ENCODE data around the gene CBFA2T2. TPM values are rescaled to one million over a fixed set of nuclear protein-coding genes. Genes with fewer than 3 reads are reported as not detected.

Gene CBFA2T2
- total and polyA plus RNA-seq, 2 of the 4 experiments (the other 2 are of a cell fraction) = 3.8 to 6.2 TPM

GRCh38 chr20:33686100-33686983 lies 196.4 kb downstream of the CBFA2T2 start, which contains the start of gene E2F1 (continued):
- no peak for TF ChIP-seq SMC3 (IDR thresholded peaks at IDR 0.05; ENCODE audit: low read depth, low read length)

- Histone ChIP-seq H3K14ac (replicated peaks; ENCODE audit: low read depth, low read length) (peak overlapping the region; percentile 11; the same call in 1 of the 2 replicates), H3K23ac (ENCODE audit: low read depth, low read length) (no peak overlapping the region), H2AFZ (replicated peaks; ENCODE audit: low read length, poor library complexity) (peak overlapping the region; percentile 93), H3K27me3 (ENCODE audit: control insufficient read depth, insufficient read depth, low read length) (no peaks in the 10 kb centered on the region), H3K36me3 (ENCODE audit: control insufficient read depth, insufficient read depth, low read length) (no peaks in the 10 kb centered on the region), H3K4me1 (ENCODE audit: control insufficient read depth, insufficient read depth, low read length) (peaks cover 9% of the 10 kb centered on the region), H3K9me3 (ENCODE audit: control insufficient read depth, insufficient read depth, low read length) (no peaks in the 10 kb centered on the region), H3K79me1 (ENCODE audit: low read depth in 1 of 2, low read length in 2 of 2) (peaks cover 7 to 27% of the 10 kb centered on the region in 2 experiments; a peak in 2 of 4 replicates), H3K56ac (ENCODE audit: extremely low read depth, insufficient read depth, low read length) (no peak overlapping the region), H2BK5ac (ENCODE audit: low read depth, low read length, poor library complexity, severe bottlenecking) (no peak overlapping the region), H2BK120ac (ENCODE audit: low read depth, low read length) (no peak overlapping the region), H4K8ac (ENCODE audit: low read depth in 2 of 2, low read length in 2 of 2) (peak overlapping the region; percentile 93 to 96), H3K4ac (ENCODE audit: low read depth, low read length) (peak overlapping the region; percentile 61), H3K4me2 (ENCODE audit: low read depth, low read length) (peak overlapping the region; percentile 95; the same call in 1 of the 2 replicates), H3K9me1 (ENCODE audit: insufficient read depth, low read length) (0 out of 2 replicates have a peak, but pooled peaks cover 13% of the 10 kb centered on the region), H2BK15ac (ENCODE audit: low read depth, low read length) (no peak overlapping the region), H3K18ac (ENCODE audit: low read depth, low read length) (no peak overlapping the region), H2BK20ac (ENCODE audit: low read depth, low read length) (no peak overlapping the region), H3K27ac (ENCODE audit: insufficient read depth, low read length) (no peak overlapping the region), H3K4me3 (ENCODE audit: insufficient read depth, low read depth, low read length) (no peak overlapping the region), H2AK5ac (ENCODE audit: low read depth, low read length) (peak overlapping the region; percentile 6), H4K20me1 (ENCODE audit: insufficient read depth, low read length) (peaks cover 6% of the 10 kb centered on the region; the same call in 1 of the 2 replicates), H3K9ac (ENCODE audit: low read depth, low read length) (no peak overlapping the region), H2AK9ac (replicated peaks; ENCODE audit: low read depth, low read length, poor library complexity) (peak overlapping the region; percentile 28), H4K5ac (ENCODE audit: low read depth, low read length) (peak overlapping the region; percentile 92), H4K91ac (ENCODE audit: insufficient read depth, low read depth, low read length) (no peak overlapping the region)
- dilution Hi-C loops (cut with HindIII; ENCODE audit: low sequenced_read_pairs, unreplicated experiment) = no loop called here
- in situ Hi-C loops (cut with MboI; ENCODE audit: low sequenced_read_pairs) = no loop called here
- DNase-seq = no peak
- intact Hi-C loops (cut with micrococcal nuclease) = no loop called here
- BruUV-seq (replicated peaks) = no TSS peak
- 87% methylated on average over 9 of the region's 14 CpGs; no CpG with 5 or more reads in 1 of the 2 experiments for WGBS, 2 experiments (ENCODE audit: extremely low coverage in 2 of 2, insufficient read length in 1 of 2)
- CTCF ChIA-PET = no interaction called here
- POLR2A ChIA-PET (ENCODE audit: unreplicated experiment) = no interaction called here
- no peak for ATAC-seq (ENCODE audit: low read depth)
- TF ChIP-seq RCOR1 (IDR thresholded peaks at IDR 0.05; ENCODE audit: insufficient replicate concordance, low read length) (no peak), CHD1 (IDR thresholded peaks at IDR 0.05; ENCODE audit: low read depth, low read length) (no peak), ELK1 (IDR thresholded peaks at IDR 0.05; ENCODE audit: borderline replicate concordance, low read depth, low read length) (no peak), MXI1 (IDR thresholded peaks at IDR 0.05; ENCODE audit: borderline replicate concordance, low read depth, low read length) (no peak), MAFK (IDR thresholded peaks at IDR 0.05; ENCODE audit: low read depth, low read length) (no peak), FOS (IDR thresholded peaks at IDR 0.05; ENCODE audit: low read depth, low read length) (no peak), RAD21 (IDR thresholded peaks at IDR 0.05; ENCODE audit: low read length) (no peak), RFX5 (IDR thresholded peaks at IDR 0.05; ENCODE audit: low read depth, low read length) (no peak), NFE2L2 (IDR thresholded peaks at IDR 0.05; ENCODE audit: low read depth, low read length) (no peak), SMC3 (IDR thresholded peaks at IDR 0.05; ENCODE audit: low read depth, low read length) (no peak), CTCF (conservative IDR thresholded peaks at IDR 0.05; ENCODE audit: low read depth, low read length) (no peak), CEBPB (IDR thresholded peaks at IDR 0.05; ENCODE audit: low read depth, low read length) (no peak), BHLHE40 (IDR thresholded peaks at IDR 0.05; ENCODE audit: low read depth, low read length) (no peak)
Observed at GRCh38 chr20:33686984-33687366, 197.1 kb downstream of the CBFA2T2 start.

Measured in IMR-90 (cell line).